HCT116 (cell line): ENCODE measurements around the gene ZP1. TPM values are rescaled to one million over a fixed set of nuclear protein-coding genes. Genes with fewer than 3 reads are reported as not detected.

Experiments
- ATAC-seq: fragments of 200-7000 bp; cut with Tn5 transposase; 2 replicates; pipeline ENCODE4 v1.9.1; 2020; ENCODE audit warnings: mild to moderate bottlenecking, moderate library complexity
- BruUV-seq: library from RNA; stranded (reverse); fragments of 400-500 nt; replicated peaks from 2 replicates; lab custom pipeline; 2021; lab: Mats Ljungman, UMichigan
- CTCF ChIA-PET: fragments of 300-600 bp; sonication (Branson Sonifier 250); formaldehyde crosslinking; loops from one replicate; lab custom pipeline; 2021; ENCODE audit warnings: antibody characterized with exemption; lab: Charles Lee
- POLR2A ChIA-PET: fragments of 300-600, 350-600 bp; sonication (Branson Sonifier 250); formaldehyde crosslinking; loops from one replicate; lab custom pipeline; 2021; ENCODE audit warnings: antibody characterized with exemption; lab: Charles Lee
- RAD21 ChIA-PET, 2 experiments: fragments of 300-600 bp; sonication (Branson Sonifier 250); formaldehyde crosslinking; loops; one replicate each; lab custom pipeline; 2023; ENCODE audit warnings: low total read pairs in 2 of 2; ENCODE audit not compliant: uncharacterized antibody in 2 of 2, unreplicated experiment in 2 of 2, low non-redundant PET in 1 of 2; lab: Charles Lee
- DNase-seq: peaks from one replicate; pipeline ENCODE4 v3.0.0-alpha.2; 2010; ENCODE audit warnings: low read depth, low spot score
- H2AFZ ChIP-seq: fragments of 200-600 bp; shearing (Covaris generic), sonication (generic); 2 replicates; pipeline ENCODE4 v1.6.1; 2017; ENCODE audit warnings: low read depth, mixed run types, mixed read lengths, antibody characterized with exemption, low read length; ENCODE audit not compliant: poor library complexity, severe bottlenecking
- H3K27ac ChIP-seq: 2 replicates; pipeline ENCODE4 v1.5.1; 2012; ENCODE audit warnings: low read depth, low read length
- H3K27me3 ChIP-seq: fragments of 200-600 bp; sonication (generic); 2 replicates; pipeline ENCODE4 v1.6.1; 2016; ENCODE audit warnings: mixed run types, low read length, mixed read lengths; ENCODE audit not compliant: insufficient read depth
- H3K36me3 ChIP-seq, 2 experiments: fragments of 200-500 bp in 1 of 2; fragments of 200-600 bp in 1 of 2; sonication (Bioruptor generic) in 1 of 2; sonication (generic) in 1 of 2; 2 replicates each; pipeline versions ENCODE4 v1.5.1 to v1.6.1; 2014 to 2016; ENCODE audit warnings: low read length in 2 of 2, inconsistent platforms in 1 of 2, mixed read lengths in 1 of 2, mixed run types in 1 of 2; ENCODE audit not compliant: insufficient read depth in 2 of 2, control insufficient read depth in 1 of 2
- H3K4me1 ChIP-seq, 2 experiments: fragments of 200-600 bp in 1 of 2; sonication (generic) in 1 of 2; 2 replicates each; pipeline versions ENCODE4 v1.5.1 to v1.6.1; 2012 to 2017; ENCODE audit warnings: low read length in 2 of 2, inconsistent platforms in 1 of 2, mild to moderate bottlenecking in 1 of 2, mixed read lengths in 1 of 2, mixed run types in 1 of 2, moderate library complexity in 1 of 2; ENCODE audit not compliant: insufficient read depth in 2 of 2, control insufficient read depth in 1 of 2
- H3K4me2 ChIP-seq: fragments of 200-600 bp; sonication (generic); 2 replicates; pipeline ENCODE4 v1.6.1; 2017; ENCODE audit warnings: mixed run types, low read length, mixed read lengths
- H3K4me3 ChIP-seq, 2 experiments: fragments of 200-600 bp in 1 of 2; sonication (generic) in 1 of 2; replicated peaks in 1 of 2; 2 replicates each; pipeline ENCODE4 v1.5.1; 2011 to 2016; ENCODE audit warnings: low read length in 2 of 2, control low read depth in 1 of 2, low read depth in 1 of 2, mild to moderate bottlenecking in 1 of 2, mixed read lengths in 1 of 2, mixed run types in 1 of 2
- H3K79me2 ChIP-seq: fragments of 200-600 bp; sonication (generic); 2 replicates; pipeline ENCODE4 v1.6.1; 2017; ENCODE audit warnings: mild to moderate bottlenecking, mixed run types, low read length, moderate library complexity, mixed read lengths; ENCODE audit not compliant: insufficient read depth
- H3K9ac ChIP-seq: fragments of 200-600 bp; sonication (generic); 2 replicates; pipeline ENCODE4 v1.6.1; 2016; ENCODE audit warnings: low read length, mixed read lengths
- H3K9me2 ChIP-seq: fragments of 200-600 bp; sonication (generic), shearing (Covaris generic); 2 replicates; pipeline ENCODE4 v1.6.1; 2017; ENCODE audit warnings: mixed run types, mild to moderate bottlenecking, moderate library complexity; ENCODE audit not compliant: insufficient read depth
- H3K9me3 ChIP-seq, 2 experiments: fragments of 200-500 bp in 1 of 2; fragments of 200-600 bp in 1 of 2; sonication (Bioruptor generic) in 1 of 2; sonication (generic) in 1 of 2; 2 replicates each; pipeline ENCODE4 v1.6.1; 2014 to 2017; ENCODE audit warnings: low read length in 2 of 2, mixed read lengths in 2 of 2, inconsistent platforms in 1 of 2, low read depth in 1 of 2, mild to moderate bottlenecking in 1 of 2, mixed run types in 1 of 2, moderate library complexity in 1 of 2; ENCODE audit not compliant: control insufficient read depth in 1 of 2, insufficient read depth in 1 of 2
- H4K20me1 ChIP-seq: fragments of 200-600 bp; sonication (generic), shearing (Covaris generic); 2 replicates; pipeline ENCODE4 v1.6.1; 2017; ENCODE audit warnings: mixed run types, mild to moderate bottlenecking, moderate library complexity; ENCODE audit not compliant: insufficient read depth
- CBX3 ChIP-seq: IDR thresholded peaks from 2 replicates; pipeline ENCODE4 v1.6.1; 2012; ENCODE audit warnings: low read depth
- CEBPB ChIP-seq: IDR thresholded peaks from 2 replicates; pipeline ENCODE4 v1.6.1; 2012; ENCODE audit warnings: low read depth
- EGR1 ChIP-seq: IDR thresholded peaks from 2 replicates; pipeline ENCODE4 v1.6.1; 2012; ENCODE audit warnings: low read depth
- ELF1 ChIP-seq: IDR thresholded peaks from 2 replicates; pipeline ENCODE4 v1.6.1; 2012; ENCODE audit warnings: low read depth, borderline replicate concordance
- FOSL1 ChIP-seq: IDR thresholded peaks from 2 replicates; pipeline ENCODE4 v1.6.1; 2012; ENCODE audit warnings: low read depth
- JUND ChIP-seq: IDR thresholded peaks from 2 replicates; pipeline ENCODE4 v1.6.1; 2012
- POLR2A ChIP-seq: IDR thresholded peaks from 2 replicates; pipeline ENCODE4 v1.7.0; 2011; ENCODE audit warnings: borderline replicate concordance; ENCODE audit not compliant: insufficient read depth, insufficient read length; ENCODE audit errors: extremely low read depth
- POLR2AphosphoS5 ChIP-seq: IDR thresholded peaks from 2 replicates; pipeline ENCODE4 v1.6.1; 2011; ENCODE audit warnings: mild to moderate bottlenecking, low read depth, low read length, moderate library complexity
- RAD21 ChIP-seq: IDR thresholded peaks from 2 replicates; pipeline ENCODE4 v1.6.1; 2012; ENCODE audit warnings: low read depth, mild to moderate bottlenecking
- SIN3A ChIP-seq: IDR thresholded peaks from 2 replicates; pipeline ENCODE4 v1.6.1; 2012; ENCODE audit warnings: low read depth
- SP1 ChIP-seq: IDR thresholded peaks from 2 replicates; pipeline ENCODE4 v1.6.1; 2012; ENCODE audit warnings: low read depth
- TCF7L2 ChIP-seq: IDR thresholded peaks from 2 replicates; pipeline ENCODE4 v1.7.0; 2011; ENCODE audit warnings: borderline replicate concordance, inconsistent platforms; ENCODE audit not compliant: insufficient read depth, insufficient read length; ENCODE audit errors: extremely low read depth
- YY1 ChIP-seq: IDR thresholded peaks from 2 replicates; pipeline ENCODE4 v1.6.1; 2011; ENCODE audit warnings: low read length, low read depth, moderate library complexity, mild to moderate bottlenecking; ENCODE audit not compliant: insufficient replicate concordance; ENCODE audit errors: extremely low read depth
- ZFX ChIP-seq: fragments of 450-650 bp; IDR thresholded peaks from 2 replicates; pipeline ENCODE4 v1.6.1; 2017
- intact Hi-C: fragments of 100-400 bp; cut with micrococcal nuclease; formaldehyde crosslinking; loops from 2 replicates; pipeline ENCODE4 v1.10.0; 2022
- total RNA-seq: library from RNA; stranded (reverse); gene quantifications from one replicate; pipeline ENCODE4 v1.2.1, GENCODE V29; 2021; ENCODE audit not compliant: unreplicated experiment
- TF ChIP-seq, protein P1 (sequence below): IDR thresholded peaks from 2 replicates; pipeline ENCODE4 v1.6.1; 2012
- TF ChIP-seq, protein P2 (sequence below): IDR thresholded peaks from 2 replicates; pipeline ENCODE4 v1.6.1; 2012; ENCODE audit warnings: low read depth
- TF ChIP-seq, protein P3 (sequence below): IDR thresholded peaks from 2 replicates; pipeline ENCODE4 v1.6.1; 2011; ENCODE audit warnings: mild to moderate bottlenecking, low read length, moderate library complexity; ENCODE audit not compliant: insufficient replicate concordance; ENCODE audit errors: extremely low read depth
- TF ChIP-seq, protein P4 (sequence below), 3 experiments: fragments of 200-600 bp in 1 of 3; sonication (generic) in 1 of 3; IDR thresholded peaks in 2 of 3; conservative IDR thresholded peaks in 1 of 3; 2 replicates each; pipeline ENCODE4 v1.5.1; 2012 to 2017; ENCODE audit warnings: low read depth in 2 of 3, low read length in 2 of 3, antibody characterized with exemption in 1 of 3, borderline replicate concordance in 1 of 3, control low read depth in 1 of 3, mild to moderate bottlenecking in 1 of 3, mixed read lengths in 1 of 3, mixed run types in 1 of 3, moderate library complexity in 1 of 3; ENCODE audit not compliant: insufficient read depth in 1 of 3
- TF ChIP-seq, protein P5 (sequence below): IDR thresholded peaks from 2 replicates; pipeline ENCODE4 v1.6.1; 2012

The ZP1 gene
- total RNA-seq, 1 experiment from 2014 or later, result not detected

DNA sequence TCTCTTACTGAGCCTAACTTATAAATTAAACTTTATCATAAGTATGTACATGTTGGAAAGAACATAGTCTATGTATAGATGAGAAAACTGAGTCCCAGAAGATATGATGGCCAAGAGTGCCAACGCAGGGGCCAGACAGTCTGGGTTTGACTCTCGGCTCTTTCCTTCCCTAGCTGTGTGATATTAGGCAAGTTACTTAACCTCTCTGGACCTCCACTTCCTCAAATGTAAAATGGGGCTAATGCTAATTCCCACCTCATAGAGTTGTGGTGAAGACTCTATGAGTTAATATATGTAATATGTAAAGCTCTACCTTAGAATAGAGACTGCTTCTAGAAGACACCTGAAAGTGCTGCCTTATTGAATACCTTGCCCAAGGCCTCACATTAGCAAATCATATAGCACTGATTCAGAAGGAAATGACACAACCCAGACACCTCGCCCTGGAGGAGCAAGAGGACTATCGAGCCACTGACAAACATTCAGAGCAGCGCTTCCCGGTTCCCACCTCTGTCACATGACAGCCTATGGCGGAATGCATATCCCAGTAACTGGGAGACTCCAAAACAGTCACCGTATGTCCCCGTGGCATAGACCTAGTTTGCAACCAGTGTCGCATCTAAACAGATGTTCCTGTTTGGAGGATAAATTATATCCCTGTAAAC lies 36.7 kb upstream of the ZP1 start:
- BruUV-seq, result no TSS peak
- intact Hi-C loops, result loop anchor here (1.0 to 5.0 kb wide), 6 partner anchors 55 to 557 kb away; no protein-coding TSS in a partner anchor
- no peak for TF ChIP-seq ELF1
- no peak for TF ChIP-seq CEBPB
- TF ChIP-seq, protein P1, sequence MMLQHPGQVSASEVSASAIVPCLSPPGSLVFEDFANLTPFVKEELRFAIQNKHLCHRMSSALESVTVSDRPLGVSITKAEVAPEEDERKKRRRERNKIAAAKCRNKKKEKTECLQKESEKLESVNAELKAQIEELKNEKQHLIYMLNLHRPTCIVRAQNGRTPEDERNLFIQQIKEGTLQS, result no peak
- TF ChIP-seq EGR1, result no peak
- TF ChIP-seq FOSL1, result no peak
- TF ChIP-seq, protein P2, sequence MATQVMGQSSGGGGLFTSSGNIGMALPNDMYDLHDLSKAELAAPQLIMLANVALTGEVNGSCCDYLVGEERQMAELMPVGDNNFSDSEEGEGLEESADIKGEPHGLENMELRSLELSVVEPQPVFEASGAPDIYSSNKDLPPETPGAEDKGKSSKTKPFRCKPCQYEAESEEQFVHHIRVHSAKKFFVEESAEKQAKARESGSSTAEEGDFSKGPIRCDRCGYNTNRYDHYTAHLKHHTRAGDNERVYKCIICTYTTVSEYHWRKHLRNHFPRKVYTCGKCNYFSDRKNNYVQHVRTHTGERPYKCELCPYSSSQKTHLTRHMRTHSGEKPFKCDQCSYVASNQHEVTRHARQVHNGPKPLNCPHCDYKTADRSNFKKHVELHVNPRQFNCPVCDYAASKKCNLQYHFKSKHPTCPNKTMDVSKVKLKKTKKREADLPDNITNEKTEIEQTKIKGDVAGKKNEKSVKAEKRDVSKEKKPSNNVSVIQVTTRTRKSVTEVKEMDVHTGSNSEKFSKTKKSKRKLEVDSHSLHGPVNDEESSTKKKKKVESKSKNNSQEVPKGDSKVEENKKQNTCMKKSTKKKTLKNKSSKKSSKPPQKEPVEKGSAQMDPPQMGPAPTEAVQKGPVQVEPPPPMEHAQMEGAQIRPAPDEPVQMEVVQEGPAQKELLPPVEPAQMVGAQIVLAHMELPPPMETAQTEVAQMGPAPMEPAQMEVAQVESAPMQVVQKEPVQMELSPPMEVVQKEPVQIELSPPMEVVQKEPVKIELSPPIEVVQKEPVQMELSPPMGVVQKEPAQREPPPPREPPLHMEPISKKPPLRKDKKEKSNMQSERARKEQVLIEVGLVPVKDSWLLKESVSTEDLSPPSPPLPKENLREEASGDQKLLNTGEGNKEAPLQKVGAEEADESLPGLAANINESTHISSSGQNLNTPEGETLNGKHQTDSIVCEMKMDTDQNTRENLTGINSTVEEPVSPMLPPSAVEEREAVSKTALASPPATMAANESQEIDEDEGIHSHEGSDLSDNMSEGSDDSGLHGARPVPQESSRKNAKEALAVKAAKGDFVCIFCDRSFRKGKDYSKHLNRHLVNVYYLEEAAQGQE, result no peak
- no peak for TF ChIP-seq RAD21
- TF ChIP-seq SIN3A, result no peak
- TF ChIP-seq ZFX, result no peak
- no peak for TF ChIP-seq CBX3
- TF ChIP-seq, protein P3, sequence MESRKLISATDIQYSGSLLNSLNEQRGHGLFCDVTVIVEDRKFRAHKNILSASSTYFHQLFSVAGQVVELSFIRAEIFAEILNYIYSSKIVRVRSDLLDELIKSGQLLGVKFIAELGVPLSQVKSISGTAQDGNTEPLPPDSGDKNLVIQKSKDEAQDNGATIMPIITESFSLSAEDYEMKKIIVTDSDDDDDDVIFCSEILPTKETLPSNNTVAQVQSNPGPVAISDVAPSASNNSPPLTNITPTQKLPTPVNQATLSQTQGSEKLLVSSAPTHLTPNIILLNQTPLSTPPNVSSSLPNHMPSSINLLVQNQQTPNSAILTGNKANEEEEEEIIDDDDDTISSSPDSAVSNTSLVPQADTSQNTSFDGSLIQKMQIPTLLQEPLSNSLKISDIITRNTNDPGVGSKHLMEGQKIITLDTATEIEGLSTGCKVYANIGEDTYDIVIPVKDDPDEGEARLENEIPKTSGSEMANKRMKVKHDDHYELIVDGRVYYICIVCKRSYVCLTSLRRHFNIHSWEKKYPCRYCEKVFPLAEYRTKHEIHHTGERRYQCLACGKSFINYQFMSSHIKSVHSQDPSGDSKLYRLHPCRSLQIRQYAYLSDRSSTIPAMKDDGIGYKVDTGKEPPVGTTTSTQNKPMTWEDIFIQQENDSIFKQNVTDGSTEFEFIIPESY, result no peak
- TF ChIP-seq, protein P4, sequence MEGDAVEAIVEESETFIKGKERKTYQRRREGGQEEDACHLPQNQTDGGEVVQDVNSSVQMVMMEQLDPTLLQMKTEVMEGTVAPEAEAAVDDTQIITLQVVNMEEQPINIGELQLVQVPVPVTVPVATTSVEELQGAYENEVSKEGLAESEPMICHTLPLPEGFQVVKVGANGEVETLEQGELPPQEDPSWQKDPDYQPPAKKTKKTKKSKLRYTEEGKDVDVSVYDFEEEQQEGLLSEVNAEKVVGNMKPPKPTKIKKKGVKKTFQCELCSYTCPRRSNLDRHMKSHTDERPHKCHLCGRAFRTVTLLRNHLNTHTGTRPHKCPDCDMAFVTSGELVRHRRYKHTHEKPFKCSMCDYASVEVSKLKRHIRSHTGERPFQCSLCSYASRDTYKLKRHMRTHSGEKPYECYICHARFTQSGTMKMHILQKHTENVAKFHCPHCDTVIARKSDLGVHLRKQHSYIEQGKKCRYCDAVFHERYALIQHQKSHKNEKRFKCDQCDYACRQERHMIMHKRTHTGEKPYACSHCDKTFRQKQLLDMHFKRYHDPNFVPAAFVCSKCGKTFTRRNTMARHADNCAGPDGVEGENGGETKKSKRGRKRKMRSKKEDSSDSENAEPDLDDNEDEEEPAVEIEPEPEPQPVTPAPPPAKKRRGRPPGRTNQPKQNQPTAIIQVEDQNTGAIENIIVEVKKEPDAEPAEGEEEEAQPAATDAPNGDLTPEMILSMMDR (IDR thresholded peaks at IDR 0.05 in 2 of 3, conservative IDR thresholded peaks at IDR 0.05 in 1 of 3; ENCODE audit: borderline replicate concordance in 1 of 3, insufficient read depth in 1 of 3, low read depth in 2 of 3, low read length in 2 of 3), result no peak
- no peak for TF ChIP-seq SP1
- no peak for TF ChIP-seq JUND
- TF ChIP-seq, protein P5, sequence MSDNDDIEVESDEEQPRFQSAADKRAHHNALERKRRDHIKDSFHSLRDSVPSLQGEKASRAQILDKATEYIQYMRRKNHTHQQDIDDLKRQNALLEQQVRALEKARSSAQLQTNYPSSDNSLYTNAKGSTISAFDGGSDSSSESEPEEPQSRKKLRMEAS, result no peak; the same call in 1 of the 2 replicates
- TF ChIP-seq POLR2AphosphoS5, result no peak
- no peak for TF ChIP-seq POLR2A
- no peak for TF ChIP-seq TCF7L2
- no peak for TF ChIP-seq YY1
- Histone ChIP-seq H3K4me3 (peak overlapping the region; percentile 4 to 13; a peak in 2 of 4 replicates), H4K20me1 (no peaks in the 10 kb centered on the region), H2AFZ (peak overlapping the region; percentile 89), H3K9me3 (no peaks in the 10 kb centered on the region), H3K4me2 (peak overlapping the region; percentile 63), H3K9me2 (no peaks in the 10 kb centered on the region), H3K27me3 (peaks cover 14% of the 10 kb centered on the region; the same call in 1 of the 2 replicates), H3K4me1 (peaks cover 0 to 5% of the 10 kb centered on the region in 2 experiments; a peak in 2 of 4 replicates), H3K9ac (no peak overlapping the region), H3K27ac (no peak overlapping the region), H3K79me2 (no peaks in the 10 kb centered on the region), H3K36me3 (no peaks in the 10 kb centered on the region)
- ChIA-PET CTCF (interaction anchor here (0.6 to 5.2 kb wide), 19 partner anchors 8 to 563 kb away, joined by 3 to 86 read pairs (median 5); partner anchors contain the start of gene PTGDR2), POLR2A (interaction anchor here (1.1 to 2.1 kb wide), 4 partner anchors 57 to 93 kb away, joined by 3 to 6 read pairs (median 4); partner anchors contain the start of gene TMEM109), RAD21 (interaction anchor here (1.7 to 2.3 kb wide), 3 partner anchors 57 to 69 kb away, joined by 7 to 21 read pairs (median 14); no protein-coding TSS in a partner anchor)
- DNase-seq (no peak), ATAC-seq (peak; percentile 76)
